Measurements from ENCODE around the gene VDR.
A peak's percentile ranks its signal among the peaks of the same experiment; 100 is the strongest.

VDR gene

GRCh38 chr12:47946413-47947323 lies 41.9 kb upstream of the VDR start:
- no peaks in the 10 kb centered on the region for H3K36me3 ChIP-seq
- H3K9me3 ChIP-seq: no peaks in the 10 kb centered on the region
- peaks cover 0 to 16% (median 6%) of the 10 kb centered on the region in 4 donors for H3K4me1 ChIP-seq
- H3K27ac ChIP-seq: no peak overlapping the region
- H3K27me3 ChIP-seq: peaks cover 0 to 32% of the 10 kb centered on the region in 2 donors
- no peak for DNase-seq
- no peak for TF ChIP-seq CTCF (IDR thresholded peaks at IDR 0.05)
- no peak overlapping the region for H3K4me3 ChIP-seq
- intact Hi-C loops (cut with DNase I; ENCODE audit: low total_unique reads): no loop called here

GRCh38 chr12:47945341-47945728 lies 40.5 kb upstream of the VDR start:
- DNase-seq: no peak
- H3K36me3 ChIP-seq: no peaks in the 10 kb centered on the region
- peaks cover 0 to 16% (median 6%) of the 10 kb centered on the region in 4 donors for H3K4me1 ChIP-seq
- no peak overlapping the region for H3K27ac ChIP-seq
- no peaks in the 10 kb centered on the region for H3K9me3 ChIP-seq
- TF ChIP-seq CTCF (IDR thresholded peaks at IDR 0.05): no peak
- H3K27me3 ChIP-seq: peaks cover 0 to 41% of the 10 kb centered on the region in 2 donors
- intact Hi-C loops (cut with DNase I; ENCODE audit: low total_unique reads): no loop called here
- no peak overlapping the region for H3K4me3 ChIP-seq

GRCh38 chr12:47944685-47945340 lies 40.0 kb upstream of the VDR start:
- intact Hi-C loops (cut with DNase I; ENCODE audit: low total_unique reads): no loop called here
- H3K36me3 ChIP-seq: no peaks in the 10 kb centered on the region
- H3K4me1 ChIP-seq: peaks cover 0 to 16% (median 6%) of the 10 kb centered on the region in 4 donors
- peaks cover 0 to 41% of the 10 kb centered on the region in 2 donors for H3K27me3 ChIP-seq
- no peaks in the 10 kb centered on the region for H3K9me3 ChIP-seq
- no peak for DNase-seq
- TF ChIP-seq CTCF (IDR thresholded peaks at IDR 0.05): no peak
- no peak overlapping the region for H3K4me3 ChIP-seq
- no peak overlapping the region for H3K27ac ChIP-seq

GRCh38 chr12:47943623-47944340 lies 39.0 kb upstream of the VDR start:
- H3K4me1 ChIP-seq: peaks cover 0 to 8% (median 3%) of the 10 kb centered on the region in 4 donors
- DNase-seq: no peak
- no peaks in the 10 kb centered on the region for H3K36me3 ChIP-seq
- H3K9me3 ChIP-seq: no peaks in the 10 kb centered on the region
- peaks cover 0 to 41% of the 10 kb centered on the region in 2 donors for H3K27me3 ChIP-seq
- intact Hi-C loops (cut with DNase I; ENCODE audit: low total_unique reads): no loop called here
- no peak overlapping the region for H3K4me3 ChIP-seq
- no peak overlapping the region for H3K27ac ChIP-seq
- TF ChIP-seq CTCF (IDR thresholded peaks at IDR 0.05): no peak

GRCh38 chr12:47942614-47943225 lies 37.9 kb upstream of the VDR start:
- H3K27ac ChIP-seq: no peak overlapping the region
- intact Hi-C loops (cut with DNase I; ENCODE audit: low total_unique reads): no loop called here

More at GRCh38 chr12:47942614-47943225, 37.9 kb upstream of the VDR start:
- TF ChIP-seq CTCF (IDR thresholded peaks at IDR 0.05): peak in 1 of 2 experiments; percentile 1
- no peaks in the 10 kb centered on the region for H3K9me3 ChIP-seq
- no peak overlapping the region for H3K4me3 ChIP-seq
- H3K27me3 ChIP-seq: peaks cover 0 to 41% of the 10 kb centered on the region in 2 donors
- peaks cover 0 to 6% (median 3%) of the 10 kb centered on the region in 4 donors for H3K4me1 ChIP-seq
- no peaks in the 10 kb centered on the region for H3K36me3 ChIP-seq
- no peak for DNase-seq
